ENCODE results near the gene SYNPO2.
"Not testable (repeated sequence)": the region's sequence is repeated elsewhere in the genome, so short reads cannot be mapped to it uniquely, and the experiment has no call there.

The SYNPO2 gene

GRCh38 chr4:118888666-118889311 lies at the start of gene SYNPO2:
Gene SYNPO2, plus strand, starts transcription at chr4:118888854. Its CDS starts 183 bp downstream, at chr4:118889037.
- DNase-seq = no peak

GRCh38 chr4:118839221-118839927 lies 49.3 kb upstream of the SYNPO2 start:
- no peak for DNase-seq

- DNase-seq = no peak
Measured at GRCh38 chr4:118842055-118842454, 46.6 kb upstream of the SYNPO2 start.

- no peak for DNase-seq
Measured at GRCh38 chr4:118843237-118843636, 45.4 kb upstream of the SYNPO2 start.

GRCh38 chr4:118845552-118846050 lies 43.1 kb upstream of the SYNPO2 start:
- DNase-seq = no peak

- no peak for DNase-seq
Measured at GRCh38 chr4:118846979-118847378, 41.7 kb upstream of the SYNPO2 start.

GRCh38 chr4:118848242-118848641 lies 40.4 kb upstream of the SYNPO2 start:
- DNase-seq = no peak

- no peak for DNase-seq
Measured at GRCh38 chr4:118848901-118849300, 39.8 kb upstream of the SYNPO2 start.

GRCh38 chr4:118849867-118850487 lies 38.7 kb upstream of the SYNPO2 start:
- no peak for DNase-seq

- no peak for DNase-seq
Measured at GRCh38 chr4:118850488-118851173, 38.0 kb upstream of the SYNPO2 start.

GRCh38 chr4:118857760-118858159 lies 30.9 kb upstream of the SYNPO2 start:
- no peak for DNase-seq

GRCh38 chr4:118858779-118859178 lies 29.9 kb upstream of the SYNPO2 start:
- no peak for DNase-seq

GRCh38 chr4:118865091-118865708 lies 23.5 kb upstream of the SYNPO2 start:
- no peak for DNase-seq

- DNase-seq = no peak
Measured at GRCh38 chr4:118866442-118866841, 22.2 kb upstream of the SYNPO2 start.

- no peak for DNase-seq
Measured at GRCh38 chr4:118867311-118868067, 21.2 kb upstream of the SYNPO2 start.

GRCh38 chr4:118869808-118870342 lies 18.8 kb upstream of the SYNPO2 start:
- no peak for DNase-seq

- DNase-seq = no peak
Measured at GRCh38 chr4:118872181-118872580, 16.5 kb upstream of the SYNPO2 start.

- DNase-seq = no peak
Measured at GRCh38 chr4:118877797-118878196, 10.9 kb upstream of the SYNPO2 start.

- not testable (repeated sequence) for DNase-seq
Measured at GRCh38 chr4:118878507-118878906, 10.1 kb upstream of the SYNPO2 start.

- DNase-seq = no peak
Measured at GRCh38 chr4:118879409-118879808, 9.2 kb upstream of the SYNPO2 start.

GRCh38 chr4:118881512-118882146 lies 7.0 kb upstream of the SYNPO2 start:
- no peak for DNase-seq
